OCI-LY7 (cell line): ENCODE measurements around the gene LAMA2. TPM values are rescaled to one million over a fixed set of nuclear protein-coding genes. Genes with fewer than 3 reads are reported as not detected.

Source experiments
- BruUV-seq: library from RNA; stranded (reverse); fragments of 400-500 nt; replicated peaks from 2 replicates; lab custom pipeline; 2021; lab: Mats Ljungman, UMichigan
- CTCF ChIA-PET: fragments of 300-600 bp; sonication (Branson Sonifier 250); formaldehyde crosslinking; loops from one replicate; lab custom pipeline; 2022; ENCODE audit warnings: antibody characterized with exemption; ENCODE audit not compliant: unreplicated experiment; lab: Charles Lee
- POLR2A ChIA-PET: fragments of 300-600 bp; sonication (Branson Sonifier 250); formaldehyde crosslinking; loops from one replicate; lab custom pipeline; 2022; ENCODE audit warnings: antibody characterized with exemption; lab: Charles Lee
- DNase-seq: peaks from one replicate; pipeline ENCODE4 v3.0.0-alpha.2; 2015; ENCODE audit warnings: low spot score
- H2AFZ ChIP-seq: fragments of 200-600 bp; sonication (generic), shearing (Covaris generic); 2 replicates; pipeline ENCODE4 v1.6.1; 2014; ENCODE audit warnings: mild to moderate bottlenecking, antibody characterized with exemption, low read length, moderate library complexity
- H3K27ac ChIP-seq: fragments of 200-600 bp; sonication (generic); 2 replicates; pipeline ENCODE4 v1.5.1; 2014; ENCODE audit warnings: mixed run types, low read depth, mild to moderate bottlenecking, moderate library complexity, low read length, inconsistent platforms; ENCODE audit not compliant: poor library complexity, severe bottlenecking
- H3K36me3 ChIP-seq: fragments of 200-600 bp; sonication (generic); 2 replicates; pipeline ENCODE4 v1.6.1; 2014; ENCODE audit warnings: mild to moderate bottlenecking, antibody characterized with exemption, low read length, moderate library complexity, mixed read lengths; ENCODE audit not compliant: insufficient read depth
- H3K4me1 ChIP-seq: fragments of 200-600 bp; sonication (generic); 2 replicates; pipeline ENCODE4 v1.5.1; 2014; ENCODE audit warnings: mild to moderate bottlenecking, low read length; ENCODE audit not compliant: insufficient read depth, poor library complexity, severe bottlenecking
- H3K4me2 ChIP-seq: fragments of 200-600 bp; sonication (generic); 2 replicates; pipeline ENCODE4 v1.6.1; 2014; ENCODE audit warnings: mild to moderate bottlenecking, low read length
- H3K4me3 ChIP-seq: fragments of 200-600 bp; sonication (generic); 2 replicates; pipeline ENCODE4 v1.5.1; 2014; ENCODE audit warnings: mild to moderate bottlenecking, low read depth, low read length; ENCODE audit not compliant: poor library complexity, severe bottlenecking
- H3K79me2 ChIP-seq: fragments of 200-600 bp; sonication (generic); 2 replicates; pipeline ENCODE4 v1.6.1; 2016; ENCODE audit warnings: low read depth, mild to moderate bottlenecking, low read length, moderate library complexity, mixed read lengths; ENCODE audit not compliant: insufficient read depth
- H3K9me2 ChIP-seq: fragments of 200-600 bp; sonication (generic); 2 replicates; pipeline ENCODE4 v1.6.1; 2016; ENCODE audit warnings: mild to moderate bottlenecking, low read length, mixed read lengths; ENCODE audit not compliant: insufficient read depth
- H3K9me3 ChIP-seq: fragments of 200-600 bp; sonication (generic); 2 replicates; pipeline ENCODE4 v1.6.1; 2014; ENCODE audit warnings: mild to moderate bottlenecking, mixed run types, low read length, mixed read lengths
- H4K20me1 ChIP-seq: fragments of 200-600 bp; sonication (generic); 2 replicates; pipeline ENCODE4 v1.6.1; 2014; ENCODE audit warnings: mild to moderate bottlenecking, antibody characterized with exemption, low read length, moderate library complexity, mixed read lengths; ENCODE audit not compliant: insufficient read depth
- EZH2phosphoT487 ChIP-seq: fragments of 200-600 bp; sonication (generic); IDR thresholded peaks from 2 replicates; pipeline ENCODE4 v1.6.1; 2018; ENCODE audit warnings: low read depth, borderline replicate concordance, mild to moderate bottlenecking, mixed run types, antibody characterized with exemption, low read length, moderate library complexity, mixed read lengths
- intact Hi-C: fragments of 100-400 bp; cut with micrococcal nuclease; formaldehyde crosslinking; loops from one replicate; pipeline ENCODE4 v1.10.0; 2022; ENCODE audit not compliant: unreplicated experiment
- total RNA-seq, 2 experiments: library from RNA; depleted of rRNA in 1 of 2; stranded (reverse); fragments of >200 nt in 1 of 2; shearing (Covaris generic) in 1 of 2; gene quantifications; 2 replicates each; pipeline ENCODE4 v1.2.3, GENCODE V29; 2014 to 2022
- TF ChIP-seq, protein P1 (sequence below): fragments of 200-600 bp; sonication (generic); conservative IDR thresholded peaks from 2 replicates; pipeline ENCODE4 v1.5.1; 2014; ENCODE audit warnings: mild to moderate bottlenecking, antibody characterized with exemption, low read length, moderate library complexity, mixed read lengths

LAMA2 gene
- total RNA-seq, 2 experiments from 2014 or later, result not detected

DNA sequence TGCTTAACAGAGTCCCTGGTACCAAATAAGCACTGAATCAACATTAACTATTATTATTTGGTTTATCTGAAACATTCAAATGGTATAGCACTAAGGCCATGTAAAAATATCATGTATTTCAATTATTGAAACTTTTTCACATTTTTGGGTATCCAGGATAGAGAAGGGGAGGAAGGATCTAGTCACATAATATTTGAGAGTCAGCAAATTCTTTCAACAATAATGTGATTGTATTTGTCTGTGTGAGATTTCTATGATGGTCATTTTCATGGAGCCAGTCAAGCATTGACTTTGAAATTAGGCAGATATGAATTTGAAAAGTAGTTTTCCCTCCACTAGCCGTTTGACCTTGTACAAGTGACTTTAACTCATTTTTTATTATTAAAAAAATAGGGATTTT lies 67.9 kb downstream of the LAMA2 start:
- Histone ChIP-seq H2AFZ (no peak overlapping the region), H3K27ac (no peak overlapping the region), H3K4me2 (no peak overlapping the region), H3K4me1 (no peaks in the 10 kb centered on the region), H3K9me2 (no peaks in the 10 kb centered on the region), H3K79me2 (no peaks in the 10 kb centered on the region), H4K20me1 (no peaks in the 10 kb centered on the region), H3K36me3 (no peaks in the 10 kb centered on the region), H3K9me3 (no peaks in the 10 kb centered on the region), H3K4me3 (no peak overlapping the region)
- POLR2A ChIA-PET, result no interaction called here
- DNase-seq, result no peak
- no peak for TF ChIP-seq EZH2phosphoT487
- TF ChIP-seq, protein P1, sequence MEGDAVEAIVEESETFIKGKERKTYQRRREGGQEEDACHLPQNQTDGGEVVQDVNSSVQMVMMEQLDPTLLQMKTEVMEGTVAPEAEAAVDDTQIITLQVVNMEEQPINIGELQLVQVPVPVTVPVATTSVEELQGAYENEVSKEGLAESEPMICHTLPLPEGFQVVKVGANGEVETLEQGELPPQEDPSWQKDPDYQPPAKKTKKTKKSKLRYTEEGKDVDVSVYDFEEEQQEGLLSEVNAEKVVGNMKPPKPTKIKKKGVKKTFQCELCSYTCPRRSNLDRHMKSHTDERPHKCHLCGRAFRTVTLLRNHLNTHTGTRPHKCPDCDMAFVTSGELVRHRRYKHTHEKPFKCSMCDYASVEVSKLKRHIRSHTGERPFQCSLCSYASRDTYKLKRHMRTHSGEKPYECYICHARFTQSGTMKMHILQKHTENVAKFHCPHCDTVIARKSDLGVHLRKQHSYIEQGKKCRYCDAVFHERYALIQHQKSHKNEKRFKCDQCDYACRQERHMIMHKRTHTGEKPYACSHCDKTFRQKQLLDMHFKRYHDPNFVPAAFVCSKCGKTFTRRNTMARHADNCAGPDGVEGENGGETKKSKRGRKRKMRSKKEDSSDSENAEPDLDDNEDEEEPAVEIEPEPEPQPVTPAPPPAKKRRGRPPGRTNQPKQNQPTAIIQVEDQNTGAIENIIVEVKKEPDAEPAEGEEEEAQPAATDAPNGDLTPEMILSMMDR, result no peak
- intact Hi-C loops, result no loop called here
- no TSS peak for BruUV-seq
- CTCF ChIA-PET, result no interaction called here

DNA sequence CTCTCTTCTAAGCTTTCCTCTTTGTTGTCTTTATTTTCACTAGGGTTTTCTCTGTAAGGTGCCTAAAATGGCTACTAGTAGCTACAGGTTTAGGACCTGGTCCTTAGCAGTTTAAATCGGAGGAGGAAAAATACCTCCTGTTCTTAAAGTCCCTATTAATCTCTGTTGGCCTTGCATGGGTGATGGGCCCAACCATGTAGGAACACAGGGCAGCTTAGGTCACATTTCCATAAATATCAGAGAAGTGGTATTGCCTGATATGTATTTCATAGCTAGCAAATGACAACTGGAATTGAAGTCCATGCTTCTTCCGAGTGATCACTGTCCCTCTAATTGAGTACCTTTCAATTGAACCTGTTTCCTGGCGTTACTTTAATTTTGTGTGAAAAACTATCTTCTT lies 70.0 kb downstream of the LAMA2 start:
- DNase-seq, result no peak
- TF ChIP-seq, protein P1, result no peak
- TF ChIP-seq EZH2phosphoT487, result no peak
- intact Hi-C loops, result no loop called here
- no peak overlapping the region for H3K4me3 ChIP-seq
- no peaks in the 10 kb centered on the region for H3K9me3 ChIP-seq
- ChIA-PET CTCF (no interaction called here), POLR2A (interaction anchor here (0.6 kb wide), 1 partner anchor 183 kb away, joined by 3 read pairs; no protein-coding TSS in a partner anchor)
- H3K36me3 ChIP-seq, result no peaks in the 10 kb centered on the region
- H3K27ac ChIP-seq, result no peak overlapping the region
- no peak overlapping the region for H3K4me2 ChIP-seq
- H3K79me2 ChIP-seq, result no peaks in the 10 kb centered on the region
- no peaks in the 10 kb centered on the region for H3K4me1 ChIP-seq
- no peak overlapping the region for H2AFZ ChIP-seq
- H3K9me2 ChIP-seq, result no peaks in the 10 kb centered on the region
- H4K20me1 ChIP-seq, result no peaks in the 10 kb centered on the region
- no TSS peak for BruUV-seq

DNA sequence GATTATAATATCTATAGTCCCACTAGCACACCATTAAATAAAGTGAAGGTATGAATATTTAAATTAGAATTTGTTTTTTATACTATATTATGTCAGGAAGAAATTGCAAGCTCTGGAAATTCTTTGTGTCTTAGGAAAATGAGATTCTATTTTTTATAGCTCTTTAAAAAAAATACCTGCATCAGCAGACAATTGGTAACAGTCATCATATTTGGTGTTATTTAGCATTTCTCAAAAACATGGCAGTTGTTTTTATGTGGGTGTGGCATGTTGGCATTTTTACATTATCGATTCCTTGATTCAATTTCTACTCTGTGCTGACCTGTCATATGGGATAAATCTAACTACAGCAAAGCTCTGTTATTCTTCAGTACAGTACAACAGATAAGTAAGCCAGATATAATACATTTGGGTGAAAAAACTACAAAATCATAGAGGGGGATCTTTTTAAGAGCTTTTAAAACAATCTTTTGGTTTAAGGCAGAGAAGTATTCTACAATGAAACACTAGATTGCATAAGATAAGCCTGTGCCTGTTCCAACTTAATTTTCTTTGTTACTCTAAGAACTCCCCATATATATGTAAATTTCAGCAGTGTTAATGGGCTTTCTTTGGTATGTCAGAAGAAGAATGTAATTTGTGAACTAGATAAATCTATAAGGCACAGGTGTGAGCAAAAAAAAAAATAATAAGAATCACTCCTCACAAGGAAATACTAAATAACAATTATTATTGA lies 71.5 kb downstream of the LAMA2 start:
- no peak for DNase-seq

More for the DNA sequence above, 71.5 kb downstream of the LAMA2 start:
- H3K4me1 ChIP-seq, result no peaks in the 10 kb centered on the region
- no peak overlapping the region for H3K4me3 ChIP-seq
- no peak overlapping the region for H2AFZ ChIP-seq
- H3K27ac ChIP-seq, result no peak overlapping the region
- intact Hi-C loops, result no loop called here
- no peaks in the 10 kb centered on the region for H3K36me3 ChIP-seq
- CTCF ChIA-PET, result no interaction called here
- H4K20me1 ChIP-seq, result no peaks in the 10 kb centered on the region
- BruUV-seq, result no TSS peak
- POLR2A ChIA-PET, result interaction anchor here (0.7 to 1.1 kb wide), 2 partner anchors 114 to 778 kb away, joined by 3 read pairs; no protein-coding TSS in a partner anchor
- H3K9me3 ChIP-seq, result no peaks in the 10 kb centered on the region
- TF ChIP-seq, protein P1, result no peak
- TF ChIP-seq EZH2phosphoT487, result no peak
- no peak overlapping the region for H3K4me2 ChIP-seq
- H3K79me2 ChIP-seq, result no peaks in the 10 kb centered on the region
- H3K9me2 ChIP-seq, result no peaks in the 10 kb centered on the region
